Kasumi-1 (cell line): ENCODE results near the gene S100PBP.

Source experiments
- DNase-seq, 2 experiments: peaks; one replicate each; lab custom pipeline; 2025; lab: John Stamatoyannopoulos, UW

S100PBP gene

GRCh38 chr1:32828341-32828740, 10.9 kb downstream of the S100PBP start:
- DNase-seq = peak; percentile 27 to 40

DNA sequence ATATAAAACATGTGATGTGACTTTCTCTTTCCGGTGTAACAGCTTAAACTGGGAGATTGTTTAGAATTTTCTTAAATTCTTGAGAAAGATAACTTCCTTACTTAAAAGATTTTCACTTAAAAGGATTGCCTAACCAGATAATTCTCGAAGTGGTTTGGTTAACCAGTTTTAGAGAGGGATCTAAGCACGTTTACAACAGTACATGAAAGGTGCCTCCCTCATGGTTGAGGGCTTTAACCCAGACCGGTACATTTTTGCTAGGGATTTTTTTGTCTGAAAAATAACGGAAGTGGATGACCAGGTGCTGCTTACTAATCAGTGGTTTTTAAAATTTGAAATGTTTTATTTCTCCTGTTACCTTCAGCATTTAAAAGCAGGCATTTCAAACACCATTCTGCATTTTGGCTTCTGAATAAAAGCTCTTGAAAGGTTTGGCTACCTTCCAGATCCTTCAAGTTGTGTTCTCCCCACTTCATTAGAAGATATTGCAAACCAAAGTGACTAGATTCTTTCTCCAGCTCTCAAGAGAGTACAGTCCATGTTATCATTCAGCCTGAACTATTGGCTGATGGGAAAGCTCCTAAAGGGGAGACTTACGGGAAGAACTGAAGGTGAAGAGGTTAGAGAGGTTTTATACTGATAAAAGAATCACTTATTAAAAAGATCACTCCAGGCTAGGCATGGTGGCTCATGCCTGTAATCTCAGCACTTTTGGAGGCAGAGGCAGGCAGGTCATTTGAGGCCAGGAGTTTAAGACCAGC, 12.8 kb downstream of the S100PBP start:
- no peak for DNase-seq

- no peak for DNase-seq
Observed at GRCh38 chr1:32831878-32832277, 14.4 kb downstream of the S100PBP start.

GRCh38 chr1:32848354-32849063, 31.1 kb downstream of the S100PBP start:
- no peak for DNase-seq

DNA sequence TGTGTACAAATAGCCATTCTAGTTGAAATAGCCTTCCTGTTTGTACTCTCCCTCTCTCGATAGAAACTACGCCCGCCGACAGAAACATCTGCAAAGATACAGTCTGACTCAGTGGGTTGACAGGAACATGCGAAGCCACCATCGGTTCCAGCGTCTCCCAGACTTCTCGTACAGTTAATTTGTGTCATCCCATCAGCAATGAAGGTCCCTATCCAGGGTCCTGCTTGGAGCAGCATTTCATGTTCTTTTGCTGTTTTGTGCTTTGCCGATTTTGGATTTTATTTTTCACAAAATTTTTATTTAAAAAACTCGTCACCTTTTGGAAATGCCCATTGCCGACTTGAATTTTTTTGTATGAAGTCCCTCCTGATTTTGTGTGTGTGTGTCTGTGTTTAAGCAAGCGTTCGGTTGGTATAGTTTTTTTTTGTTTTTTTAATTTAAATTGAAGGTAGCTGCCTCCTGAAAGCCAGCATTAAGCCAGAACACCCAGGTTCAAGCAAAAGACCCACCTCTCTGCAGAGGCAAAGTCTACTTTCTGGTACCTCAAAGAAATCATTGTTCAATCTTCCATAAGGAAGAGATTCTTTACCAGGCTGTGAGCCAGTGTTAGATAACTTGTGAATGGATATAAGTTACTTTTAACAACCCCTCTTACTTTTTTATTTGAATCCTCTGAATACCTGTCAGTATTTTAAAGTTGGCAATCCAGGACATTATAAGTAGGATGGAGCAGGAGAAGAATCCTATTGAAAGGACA, 38.6 kb downstream of the S100PBP start:
- no peak for DNase-seq

GRCh38 chr1:32858136-32858535, 40.7 kb downstream of the S100PBP start:
- DNase-seq = no peak

GRCh38 chr1:32858791-32859190, 41.3 kb downstream of the S100PBP start:
- no peak for DNase-seq

DNA sequence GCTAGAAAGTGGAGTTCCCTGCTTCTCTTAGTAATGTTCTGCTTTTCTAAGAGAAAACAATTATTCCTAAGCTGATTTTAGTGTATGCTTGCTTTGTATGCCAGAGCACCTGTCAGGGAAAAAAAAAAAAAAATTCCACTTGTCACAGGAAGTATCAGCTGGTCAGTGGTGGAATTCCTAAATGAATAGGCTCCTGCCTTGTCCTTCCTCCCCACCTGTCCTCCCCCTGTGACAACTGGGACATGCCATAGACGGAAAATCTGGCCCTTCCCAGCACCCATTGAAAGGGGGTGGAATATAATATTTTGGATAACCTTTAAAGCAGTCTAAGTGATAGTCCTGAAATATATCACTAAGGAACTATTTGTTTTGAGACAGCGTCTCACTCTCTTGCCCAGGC, 42.5 kb downstream of the S100PBP start:
- no peak for DNase-seq

GRCh38 chr1:32860566-32860965, 43.1 kb downstream of the S100PBP start:
- no peak for DNase-seq

- DNase-seq = no peak
Observed at GRCh38 chr1:32861904-32862695, 44.6 kb downstream of the S100PBP start.

- no peak for DNase-seq
Observed at GRCh38 chr1:32863218-32863880, 45.9 kb downstream of the S100PBP start.

GRCh38 chr1:32863881-32864245, 46.4 kb downstream of the S100PBP start:
- no peak for DNase-seq

DNA sequence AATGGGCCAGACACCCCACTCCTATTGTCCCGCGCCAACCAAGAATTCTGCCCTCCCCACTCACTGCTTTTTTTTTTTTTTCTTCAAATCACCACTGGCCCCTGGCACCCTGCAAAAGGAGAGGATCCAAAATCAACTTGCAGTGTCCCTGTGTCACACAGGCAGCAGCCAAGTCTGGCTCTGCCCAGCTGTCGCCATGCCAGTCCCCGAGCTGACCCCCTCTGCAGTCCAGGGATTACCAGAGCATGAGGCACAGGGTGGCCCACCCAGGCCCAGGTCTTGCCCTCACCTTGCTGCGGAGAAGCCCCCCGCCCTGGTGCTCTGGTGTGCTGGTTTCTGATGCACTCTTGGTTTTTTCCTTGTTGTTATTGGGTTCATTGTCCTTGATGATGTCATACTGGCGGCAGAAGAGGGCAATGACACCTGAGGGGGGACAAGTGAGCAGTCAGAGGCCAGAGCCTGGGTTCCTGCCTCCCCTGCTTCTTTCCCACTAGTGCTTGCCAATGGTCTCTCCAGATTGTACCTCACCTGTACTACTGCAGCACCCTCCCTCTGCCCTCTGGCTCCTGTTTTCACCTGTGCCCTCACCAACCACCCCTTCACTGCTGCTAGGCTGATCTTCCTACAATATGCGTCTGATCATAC, 47.0 kb downstream of the S100PBP start:
- DNase-seq = no peak

- DNase-seq = no peak
Observed at GRCh38 chr1:32865639-32866405, 48.4 kb downstream of the S100PBP start.

GRCh38 chr1:32867151-32867550, 49.7 kb downstream of the S100PBP start:
- DNase-seq = no peak

- DNase-seq = no peak
Observed at GRCh38 chr1:32867671-32868070, 50.2 kb downstream of the S100PBP start.

- DNase-seq = no peak
Observed at GRCh38 chr1:32868085-32868484, 50.6 kb downstream of the S100PBP start.

- no peak for DNase-seq
Observed at GRCh38 chr1:32868806-32869455, 51.5 kb downstream of the S100PBP start.

DNA sequence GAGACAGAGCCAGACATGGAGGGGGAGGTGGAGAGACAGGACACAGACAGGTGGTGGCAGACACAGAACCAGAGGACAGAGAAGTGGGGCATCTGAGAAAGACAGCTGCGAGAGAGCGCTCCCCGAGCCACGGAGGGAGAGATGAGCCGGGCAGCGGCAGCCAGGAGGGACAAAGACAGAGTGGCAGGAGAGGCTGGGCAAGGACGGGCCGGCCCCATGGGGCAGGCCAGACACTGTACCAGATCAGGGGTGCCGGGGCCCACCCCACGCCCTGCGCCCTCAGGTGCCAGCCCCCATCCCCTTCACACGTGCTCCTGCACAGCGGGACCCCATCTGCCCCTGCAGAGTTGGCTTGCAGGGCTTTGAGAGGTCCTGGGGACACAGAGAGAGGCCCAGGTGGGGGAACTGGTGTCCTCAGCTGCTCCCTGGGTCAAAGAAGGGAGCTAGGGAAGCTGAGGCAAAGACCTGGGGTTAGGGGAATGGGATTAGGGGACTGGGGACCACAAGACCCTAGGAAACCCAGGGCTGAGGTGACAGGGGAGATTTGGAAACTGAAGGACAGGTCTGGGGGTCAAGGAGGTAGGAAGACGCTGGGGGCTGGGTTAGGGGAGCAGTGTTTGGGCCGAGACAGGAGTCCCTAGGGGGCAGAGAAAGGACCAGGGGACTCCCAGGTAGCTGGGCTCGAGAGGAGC, 52.6 kb downstream of the S100PBP start:
- DNase-seq = no peak
